B cell (primary cell): ENCODE data around the gene ADAP2. TPM values are rescaled to one million over a fixed set of nuclear protein-coding genes. Genes with fewer than 3 reads are reported as not detected.

Source experiments
- ATAC-seq: fragments of 200-7000 bp; cut with Tn5 transposase; one replicate; pipeline ENCODE4 v1.10.0; 2021; ENCODE audit warnings: low read depth, mild to moderate bottlenecking, moderate number of reproducible peaks, moderate library complexity
- CTCF ChIA-PET: fragments of 350-600 bp; sonication (Branson Sonifier 250); formaldehyde crosslinking; loops from one replicate; lab custom pipeline; 2021; ENCODE audit warnings: antibody characterized with exemption, inconsistent platforms; lab: Charles Lee
- POLR2A ChIA-PET: fragments of 350-600 bp; sonication (Branson Sonifier 250); formaldehyde crosslinking; loops from one replicate; lab custom pipeline; 2021; ENCODE audit warnings: antibody characterized with exemption; lab: Charles Lee
- DNase-seq: peaks from one replicate; pipeline ENCODE4 v3.0.0; 2013
- H2AFZ ChIP-seq: 2 replicates; pipeline ENCODE4 v1.6.1; 2012; ENCODE audit warnings: mild to moderate bottlenecking, low read depth, low read length; ENCODE audit not compliant: insufficient read depth, poor library complexity, severe bottlenecking
- H3K27ac ChIP-seq, 2 donors: 1 replicate in 1 of 2; 2 replicates in 1 of 2; pipeline ENCODE4 v1.5.1; 2012 to 2013; ENCODE audit warnings: low read length in 2 of 2, mild to moderate bottlenecking in 2 of 2, moderate library complexity in 1 of 2
- H3K27me3 ChIP-seq, 4 experiments: fragments of 200-600 bp in 1 of 4; sonication (generic) in 1 of 4; replicated peaks in 1 of 4; 1 replicate in 2 of 4; 2 replicates in 2 of 4; pipeline versions ENCODE4 v1.6.1 to v1.7.0; 2013 to 2016; ENCODE audit warnings: low read length in 3 of 4, mild to moderate bottlenecking in 2 of 4, mixed read lengths in 1 of 4, moderate library complexity in 1 of 4; ENCODE audit not compliant: insufficient read depth in 4 of 4, control insufficient read depth in 3 of 4; ENCODE audit errors: control extremely low read depth in 1 of 4
- H3K36me3 ChIP-seq, 2 experiments: replicated peaks in 1 of 2; 1 replicate in 1 of 2; 2 replicates in 1 of 2; pipeline versions ENCODE4 v1.6.1 to v1.7.1; 2013; ENCODE audit warnings: low read length in 1 of 2; ENCODE audit not compliant: insufficient read depth in 2 of 2, control insufficient read depth in 1 of 2; ENCODE audit errors: control extremely low read depth in 1 of 2, extremely low read depth in 1 of 2
- H3K4me1 ChIP-seq, 2 donors: fragments of 200-600 bp in 1 of 2; sonication (generic) in 1 of 2; 1 replicate in 1 of 2; 2 replicates in 1 of 2; pipeline versions ENCODE4 v1.5.1 to v1.6.1; 2013 to 2017; ENCODE audit warnings: low read length in 2 of 2; ENCODE audit not compliant: control insufficient read depth in 2 of 2, insufficient read depth in 2 of 2
- H3K4me2 ChIP-seq: replicated peaks from 2 replicates; pipeline ENCODE3; 2012; ENCODE audit warnings: mild to moderate bottlenecking, low read depth, low read length; ENCODE audit not compliant: poor library complexity, severe bottlenecking
- H3K4me3 ChIP-seq, 5 experiments: fragments of 200-600 bp in 1 of 5; sonication (generic) in 1 of 5; 1 replicate in 3 of 5; 2 replicates in 2 of 5; pipeline versions ENCODE4 v1.5.1 to v1.7.0; 2011 to 2016; ENCODE audit warnings: low read length in 4 of 5, mild to moderate bottlenecking in 4 of 5, low read depth in 2 of 5, control low read depth in 1 of 5, moderate library complexity in 1 of 5; ENCODE audit not compliant: insufficient read depth in 1 of 5; ENCODE audit errors: control extremely low read depth in 1 of 5, extremely low read depth in 1 of 5
- H3K79me2 ChIP-seq: fragments of 200-600 bp; sonication (generic); one replicate; pipeline ENCODE4 v1.6.0; 2016; ENCODE audit warnings: low read length; ENCODE audit not compliant: control insufficient read depth, insufficient read depth
- H3K9ac ChIP-seq: fragments of 200-600 bp; sonication (generic); 2 replicates; pipeline ENCODE4 v1.6.1; 2017; ENCODE audit warnings: mild to moderate bottlenecking, low read length, moderate library complexity
- H3K9me3 ChIP-seq, 3 donors: one replicate each; pipeline versions ENCODE4 v1.6.1 to v1.7.1; 2013; ENCODE audit warnings: low read length in 2 of 3; ENCODE audit not compliant: control insufficient read depth in 2 of 3, insufficient read depth in 1 of 3; ENCODE audit errors: control extremely low read depth in 1 of 3
- H4K20me1 ChIP-seq: 2 replicates; pipeline ENCODE4 v1.6.0; 2012; ENCODE audit warnings: mild to moderate bottlenecking, low read length; ENCODE audit not compliant: insufficient read depth, control insufficient read depth, poor library complexity, severe bottlenecking
- H3K27ac Mint-ChIP-seq: one replicate; pipeline ENCODE4 v1.8.0; 2021; ENCODE audit warnings: mixed read lengths
- H3K27me3 Mint-ChIP-seq: one replicate; pipeline ENCODE4 v1.8.0; 2021; ENCODE audit warnings: mixed read lengths
- H3K4me1 Mint-ChIP-seq: one replicate; pipeline ENCODE4 v1.8.0; 2021; ENCODE audit warnings: mixed read lengths
- H3K4me3 Mint-ChIP-seq: one replicate; pipeline ENCODE4 v1.8.0; 2021; ENCODE audit warnings: mixed read lengths
- H3K9me3 Mint-ChIP-seq: one replicate; pipeline ENCODE4 v1.8.0; 2022; ENCODE audit warnings: mixed read lengths; ENCODE audit not compliant: insufficient read depth
- CTCF ChIP-seq: fragments of 200-600 bp; IDR thresholded peaks from one replicate; pipeline ENCODE4 v1.8.0; 2022; ENCODE audit warnings: antibody characterized with exemption, mild to moderate bottlenecking
- EZH2 ChIP-seq: IDR thresholded peaks from 2 replicates; pipeline ENCODE4 v1.6.1; 2012; ENCODE audit warnings: borderline replicate concordance, low read depth, mild to moderate bottlenecking, moderate library complexity, low read length; ENCODE audit not compliant: insufficient read depth, poor library complexity, severe bottlenecking
- WGBS: methylation state at CpG from one replicate; pipeline ENCODE4 v1.1.5; 2013; ENCODE audit warnings: missing lambda C conversion rate; ENCODE audit not compliant: insufficient coverage; 5-methylcytosine and 5-hydroxymethylcytosine counted together
- intact Hi-C: fragments of 100-400 bp; cut with micrococcal nuclease; formaldehyde crosslinking; loops from one replicate; pipeline ENCODE4 v1.10.0; 2022
- polyA plus RNA-seq: library from polyadenylated mRNA; depleted of rRNA; stranded (reverse); fragments of >200 nt; gene quantifications from 2 replicates; pipeline ENCODE4 v1.2.3, GENCODE V29; 2012
- total RNA-seq, 2 donors: library from RNA; stranded (reverse); fragments of 120-200 nt in 1 of 2; gene quantifications; 1 replicate in 1 of 2; 2 replicates in 1 of 2; pipeline versions ENCODE4 v1.2.3 to v1.2.4, GENCODE V29; 2013 to 2022

The ADAP2 gene
- total and polyA plus RNA-seq, 2 donors (not counting 1 experiment from before 2014, with no cell fraction given) = 8.5 to 14.6 TPM

- H3K36me3 ChIP-seq = peaks cover 4 to 19% of the 10 kb centered on the region in 2 experiments
- ChIA-PET POLR2A (no interaction called here), CTCF (no interaction called here)
- H4K20me1 ChIP-seq = peaks cover 11% of the 10 kb centered on the region
- intact Hi-C loops = no loop called here
- TF ChIP-seq CTCF (no peak), EZH2 (no peak)
- H3K79me2 ChIP-seq = peaks cover 36% of the 10 kb centered on the region
- ATAC-seq (no peak), DNase-seq (no peak)
- Mint-ChIP-seq H3K4me1 (peaks cover 19% of the 10 kb centered on the region), H3K4me3 (no peak overlapping the region), H3K27ac (peak overlapping the region; percentile 21), H3K27me3 (no peaks in the 10 kb centered on the region), H3K9me3 (peaks cover under 1% of the 10 kb centered on the region)
- H2AFZ ChIP-seq = no peak overlapping the region
- H3K27ac ChIP-seq = no peak overlapping the region
- 98% methylated on average over 6 of the region's 8 CpGs for WGBS
- no peak overlapping the region for H3K4me2 ChIP-seq
- no peak overlapping the region for H3K4me3 ChIP-seq
- H3K9ac ChIP-seq = no peak overlapping the region
- H3K4me1 ChIP-seq = no peaks in the 10 kb centered on the region
- no peaks in the 10 kb centered on the region for H3K9me3 ChIP-seq
- H3K27me3 ChIP-seq = no peaks in the 10 kb centered on the region
Observed at GRCh38 chr17:30981531-30982519, 60.1 kb downstream of the ADAP2 start.

GRCh38 chr17:30982855-30983254, 61.1 kb downstream of the ADAP2 start:
- Histone ChIP-seq H3K27ac (no peak overlapping the region), H3K79me2 (peaks cover 26% of the 10 kb centered on the region), H4K20me1 (peaks cover 11% of the 10 kb centered on the region), H3K27me3 (no peaks in the 10 kb centered on the region), H3K4me1 (no peaks in the 10 kb centered on the region), H3K4me3 (no peak overlapping the region), H3K9me3 (no peaks in the 10 kb centered on the region), H3K4me2 (no peak overlapping the region), H3K9ac (no peak overlapping the region), H2AFZ (no peak overlapping the region), H3K36me3 (peaks cover 4 to 26% of the 10 kb centered on the region in 2 experiments)
- DNase-seq (no peak), ATAC-seq (no peak)
- Mint-ChIP-seq H3K27me3 (no peaks in the 10 kb centered on the region), H3K27ac (no peak overlapping the region), H3K4me1 (peaks cover 17% of the 10 kb centered on the region), H3K9me3 (no peaks in the 10 kb centered on the region), H3K4me3 (no peak overlapping the region)
- ChIA-PET POLR2A (no interaction called here), CTCF (no interaction called here)
- TF ChIP-seq EZH2 = no peak
- TF ChIP-seq CTCF = no peak
- 57% methylated on average over 1 of the region's 1 CpG for WGBS
- intact Hi-C loops = no loop called here
